Lower lobe of right lung (tissue), 2 donors: ENCODE results near the gene CPXM2. TPM values are rescaled to one million over a fixed set of nuclear protein-coding genes. Genes with fewer than 3 reads are reported as not detected.
A peak's percentile ranks its signal among the peaks of the same experiment; 100 is the strongest.

Experiments used
- ATAC-seq, 2 donors: fragments of 200-7000 bp; cut with Tn5 transposase; one replicate each; pipeline ENCODE4 v1.9.1; 2020 to 2022; ENCODE audit warnings: mild to moderate bottlenecking in 2 of 2, moderate library complexity in 2 of 2
- DNase-seq: peaks from one replicate; pipeline ENCODE4 v3.0.0-alpha.2; 2020
- H3K27ac ChIP-seq: fragments of 200-600 bp; one replicate; pipeline ENCODE4 v1.8.0; 2022
- H3K27me3 ChIP-seq: fragments of 200-600 bp; one replicate; pipeline ENCODE4 v1.8.0; 2022; ENCODE audit warnings: low read depth
- H3K36me3 ChIP-seq: fragments of 200-600 bp; one replicate; pipeline ENCODE4 v1.8.0; 2022; ENCODE audit warnings: mild to moderate bottlenecking
- H3K4me1 ChIP-seq: fragments of 200-600 bp; one replicate; pipeline ENCODE4 v1.8.0; 2022
- H3K4me3 ChIP-seq: fragments of 200-600 bp; one replicate; pipeline ENCODE4 v1.8.0; 2022; ENCODE audit warnings: mild to moderate bottlenecking
- H3K9me3 ChIP-seq: fragments of 200-600 bp; one replicate; pipeline ENCODE4 v1.8.0; 2022
- CTCF ChIP-seq: fragments of 200-600 bp; IDR thresholded peaks from one replicate; pipeline ENCODE4 v1.8.0; 2022; ENCODE audit warnings: antibody characterized with exemption, mild to moderate bottlenecking
- intact Hi-C: fragments of 100-400 bp; cut with DNase I; formaldehyde crosslinking; loops from one replicate; pipeline ENCODE4 v1.11.0; 2022
- total RNA-seq: library from RNA; stranded (reverse); fragmentation: NEBNext Ultra II Directional; extraction: Animal tissue kit (Norgen Biotek cat#: 25700); gene quantifications from one replicate; pipeline ENCODE4 v1.2.1, GENCODE V29; 2021
- donor health status: DM: no; HTN: yes; CAD: no; lungs with severe emphysema.

The CPXM2 gene
- total RNA-seq, 1 donor from 2014 or later: 6.3 TPM

GRCh38 chr10:123878666-123879303, 12.8 kb downstream of the CPXM2 start:
- H3K9me3 ChIP-seq: no peaks in the 10 kb centered on the region
- H3K27ac ChIP-seq: no peak overlapping the region
- no peaks in the 10 kb centered on the region for H3K4me1 ChIP-seq
- no peak for TF ChIP-seq CTCF
- no peak for ATAC-seq
- DNase-seq: no peak
- intact Hi-C loops: no loop called here
- no peaks in the 10 kb centered on the region for H3K36me3 ChIP-seq
- no peaks in the 10 kb centered on the region for H3K27me3 ChIP-seq
- no peak overlapping the region for H3K4me3 ChIP-seq

GRCh38 chr10:123870260-123870659, 21.3 kb downstream of the CPXM2 start:
- DNase-seq (no peak), ATAC-seq (no peak)
- Histone ChIP-seq H3K4me3 (no peak overlapping the region), H3K36me3 (no peaks in the 10 kb centered on the region), H3K27me3 (peaks cover 5% of the 10 kb centered on the region), H3K9me3 (peaks cover 4% of the 10 kb centered on the region), H3K4me1 (no peaks in the 10 kb centered on the region), H3K27ac (no peak overlapping the region)
- intact Hi-C loops: no loop called here
- no peak for TF ChIP-seq CTCF

- intact Hi-C loops: no loop called here
- Histone ChIP-seq H3K9me3 (peaks cover 4% of the 10 kb centered on the region), H3K4me1 (no peaks in the 10 kb centered on the region), H3K27ac (no peak overlapping the region), H3K4me3 (no peak overlapping the region), H3K36me3 (no peaks in the 10 kb centered on the region), H3K27me3 (peaks cover 5% of the 10 kb centered on the region)
- no peak for TF ChIP-seq CTCF
- DNase-seq (no peak), ATAC-seq (peak in 1 of 2 donors; percentile 65)
Measured at GRCh38 chr10:123869020-123869414, 22.6 kb downstream of the CPXM2 start.

GRCh38 chr10:123868038-123869019, 23.3 kb downstream of the CPXM2 start:
- no peak overlapping the region for H3K4me3 ChIP-seq
- no peaks in the 10 kb centered on the region for H3K4me1 ChIP-seq
- no peak overlapping the region for H3K27ac ChIP-seq
- peaks cover 4% of the 10 kb centered on the region for H3K9me3 ChIP-seq
- DNase-seq (no peak), ATAC-seq (peak in 1 of 2 donors; percentile 21)
- H3K36me3 ChIP-seq: no peaks in the 10 kb centered on the region
- intact Hi-C loops: no loop called here
- no peak for TF ChIP-seq CTCF
- H3K27me3 ChIP-seq: peaks cover 5% of the 10 kb centered on the region

GRCh38 chr10:123865880-123866279, 25.7 kb downstream of the CPXM2 start:
- no peak overlapping the region for H3K4me3 ChIP-seq
- DNase-seq (no peak), ATAC-seq (no peak)
- no peak for TF ChIP-seq CTCF
- H3K4me1 ChIP-seq: no peaks in the 10 kb centered on the region
- H3K27me3 ChIP-seq: peaks cover 5% of the 10 kb centered on the region
- H3K9me3 ChIP-seq: no peaks in the 10 kb centered on the region
- H3K36me3 ChIP-seq: no peaks in the 10 kb centered on the region
- intact Hi-C loops: no loop called here
- H3K27ac ChIP-seq: no peak overlapping the region
